WTC11 (cell line): ENCODE measurements around the gene CD300H.

Source experiments
- ATF1 ChIP-seq: sonication (generic); formaldehyde crosslinking; IDR thresholded peaks from 2 replicates; pipeline ENCODE4 v1.8.1; 2023; ENCODE audit warnings: mild to moderate bottlenecking, moderate library complexity, missing genetic modification reagents
- E2F1 ChIP-seq: sonication (generic); formaldehyde crosslinking; IDR thresholded peaks from 2 replicates; pipeline ENCODE4 v1.8.0; 2022; ENCODE audit warnings: mild to moderate bottlenecking, missing genetic modification reagents
- GABPB1 ChIP-seq: sonication (generic); formaldehyde crosslinking; IDR thresholded peaks from 2 replicates; pipeline ENCODE4 v1.8.1; 2023; ENCODE audit warnings: mild to moderate bottlenecking, missing genetic modification reagents
- MAX ChIP-seq: sonication (generic); formaldehyde crosslinking; IDR thresholded peaks from 2 replicates; pipeline ENCODE4 v1.8.0; 2022; ENCODE audit warnings: mild to moderate bottlenecking, missing genetic modification reagents
- NFYB ChIP-seq: sonication (generic); formaldehyde crosslinking; conservative IDR thresholded peaks from 2 replicates; pipeline ENCODE4 v1.8.0; 2022; ENCODE audit warnings: low read depth, missing genetic modification reagents
- OVOL2 ChIP-seq: fragments of 250-450 bp; sonication (Bioruptor Pico); IDR thresholded peaks from 2 replicates; pipeline ENCODE4 v1.9.0; 2021; ENCODE audit warnings: mild to moderate bottlenecking, borderline replicate concordance
- SP1 ChIP-seq: sonication (generic); formaldehyde crosslinking; conservative IDR thresholded peaks from 2 replicates; pipeline ENCODE4 v1.8.1; 2022; ENCODE audit warnings: missing genetic modification reagents
- TCF7 ChIP-seq: sonication (generic); formaldehyde crosslinking; IDR thresholded peaks from 2 replicates; pipeline ENCODE4 v1.8.0; 2022; ENCODE audit warnings: mild to moderate bottlenecking, low read depth, missing genetic modification reagents, moderate library complexity
- TEAD4 ChIP-seq: sonication (generic); formaldehyde crosslinking; IDR thresholded peaks from 2 replicates; pipeline ENCODE4 v1.8.0; 2022; ENCODE audit warnings: mild to moderate bottlenecking, missing genetic modification reagents
- TP53 ChIP-seq: sonication (generic); formaldehyde crosslinking; IDR thresholded peaks from 2 replicates; pipeline ENCODE4 v1.8.1; 2023; ENCODE audit warnings: mild to moderate bottlenecking, missing genetic modification reagents
- ZNF232 ChIP-seq: sonication (generic); formaldehyde crosslinking; IDR thresholded peaks from 2 replicates; pipeline ENCODE4 v1.8.0; 2022; ENCODE audit warnings: mild to moderate bottlenecking, missing genetic modification reagents
- TF ChIP-seq, protein P1 (sequence below): sonication (generic); formaldehyde crosslinking; IDR thresholded peaks from 2 replicates; pipeline ENCODE4 v1.8.0; 2023; ENCODE audit warnings: missing genetic modification reagents
- TF ChIP-seq, protein P2 (sequence below): fragments of 200-600 bp; IDR thresholded peaks from 2 replicates; pipeline ENCODE4 v1.8.0; 2022; ENCODE audit warnings: antibody characterized with exemption

DNA sequence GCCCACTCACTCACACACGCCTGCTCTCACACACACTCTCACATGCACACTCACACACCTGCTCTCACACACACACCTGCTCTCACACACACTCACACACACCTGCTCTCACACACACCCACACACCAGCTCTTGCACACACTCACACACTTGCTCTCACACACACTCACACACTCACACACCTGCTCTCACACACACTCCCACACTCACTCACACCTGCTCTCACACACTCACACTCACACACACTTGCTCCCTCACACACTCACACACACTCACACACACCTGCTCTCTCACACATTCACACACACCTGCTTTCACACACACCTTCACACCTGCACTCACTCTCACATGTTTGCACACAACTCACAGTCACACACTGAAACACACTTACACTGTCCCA, 4.0 kb downstream of the CD300H start:
- TF ChIP-seq ZNF232 (CRISPR knock-in tag) (no peak), MAX (CRISPR knock-in tag) (no peak), TP53 (no peak), E2F1 (CRISPR knock-in tag) (no peak), TCF7 (CRISPR knock-in tag) (no peak), GABPB1 (CRISPR knock-in tag) (no peak), ATF1 (CRISPR knock-in tag) (no peak), OVOL2 (no peak), NFYB (CRISPR knock-in tag) (no peak), TEAD4 (CRISPR knock-in tag) (no peak), SP1 (CRISPR knock-in tag) (no peak)
- TF ChIP-seq, protein P1, sequence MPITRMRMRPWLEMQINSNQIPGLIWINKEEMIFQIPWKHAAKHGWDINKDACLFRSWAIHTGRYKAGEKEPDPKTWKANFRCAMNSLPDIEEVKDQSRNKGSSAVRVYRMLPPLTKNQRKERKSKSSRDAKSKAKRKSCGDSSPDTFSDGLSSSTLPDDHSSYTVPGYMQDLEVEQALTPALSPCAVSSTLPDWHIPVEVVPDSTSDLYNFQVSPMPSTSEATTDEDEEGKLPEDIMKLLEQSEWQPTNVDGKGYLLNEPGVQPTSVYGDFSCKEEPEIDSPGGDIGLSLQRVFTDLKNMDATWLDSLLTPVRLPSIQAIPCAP (CRISPR knock-in tag), result no peak
- TF ChIP-seq, protein P2, sequence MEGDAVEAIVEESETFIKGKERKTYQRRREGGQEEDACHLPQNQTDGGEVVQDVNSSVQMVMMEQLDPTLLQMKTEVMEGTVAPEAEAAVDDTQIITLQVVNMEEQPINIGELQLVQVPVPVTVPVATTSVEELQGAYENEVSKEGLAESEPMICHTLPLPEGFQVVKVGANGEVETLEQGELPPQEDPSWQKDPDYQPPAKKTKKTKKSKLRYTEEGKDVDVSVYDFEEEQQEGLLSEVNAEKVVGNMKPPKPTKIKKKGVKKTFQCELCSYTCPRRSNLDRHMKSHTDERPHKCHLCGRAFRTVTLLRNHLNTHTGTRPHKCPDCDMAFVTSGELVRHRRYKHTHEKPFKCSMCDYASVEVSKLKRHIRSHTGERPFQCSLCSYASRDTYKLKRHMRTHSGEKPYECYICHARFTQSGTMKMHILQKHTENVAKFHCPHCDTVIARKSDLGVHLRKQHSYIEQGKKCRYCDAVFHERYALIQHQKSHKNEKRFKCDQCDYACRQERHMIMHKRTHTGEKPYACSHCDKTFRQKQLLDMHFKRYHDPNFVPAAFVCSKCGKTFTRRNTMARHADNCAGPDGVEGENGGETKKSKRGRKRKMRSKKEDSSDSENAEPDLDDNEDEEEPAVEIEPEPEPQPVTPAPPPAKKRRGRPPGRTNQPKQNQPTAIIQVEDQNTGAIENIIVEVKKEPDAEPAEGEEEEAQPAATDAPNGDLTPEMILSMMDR, result no peak
